ENCODE measurements around the gene KPNA6. TPM values are rescaled to one million over a fixed set of nuclear protein-coding genes. Genes with fewer than 3 reads are reported as not detected.
A peak's percentile ranks its signal among the peaks of the same experiment; 100 is the strongest.

Gene KPNA6
- total RNA-seq, 1 experiment from 2014 or later = 104 TPM

DNA sequence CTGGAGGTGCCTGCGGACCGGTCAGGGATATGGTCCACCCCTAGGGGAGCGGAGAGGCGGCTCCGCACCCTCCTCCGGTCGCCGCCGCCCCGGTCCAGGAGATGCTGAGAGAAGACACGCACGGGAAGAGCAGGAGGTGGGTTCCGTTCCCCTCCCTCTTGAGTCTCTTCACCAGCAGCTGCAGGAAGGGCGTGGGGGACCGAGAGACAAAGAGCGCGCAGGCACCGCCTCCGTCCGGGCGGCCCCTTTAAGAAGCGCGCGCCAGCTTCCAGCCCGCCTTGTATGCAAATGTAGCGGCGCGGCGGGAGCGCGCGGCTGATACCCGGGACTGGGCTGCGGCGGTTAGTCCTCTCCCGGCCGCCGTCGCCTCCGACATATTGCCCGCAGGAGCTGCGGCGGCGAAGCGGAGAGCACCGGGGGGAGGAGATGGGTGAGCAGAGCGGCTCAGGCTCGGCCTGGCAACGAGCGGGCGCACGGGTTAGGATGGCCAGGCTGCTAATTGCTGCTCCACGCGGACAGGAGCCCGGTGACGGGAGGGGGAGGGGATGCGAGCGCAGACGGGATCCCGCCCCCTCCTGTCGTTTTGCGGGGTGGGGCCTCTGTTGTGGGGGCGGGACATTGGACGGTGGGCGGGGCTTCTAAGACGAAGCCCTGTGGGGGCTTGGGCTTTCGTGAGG lies 35.1 kb upstream of the KPNA6 start, which contains the start of gene TMEM39B (continued):
- TF ChIP-seq, protein P1, sequence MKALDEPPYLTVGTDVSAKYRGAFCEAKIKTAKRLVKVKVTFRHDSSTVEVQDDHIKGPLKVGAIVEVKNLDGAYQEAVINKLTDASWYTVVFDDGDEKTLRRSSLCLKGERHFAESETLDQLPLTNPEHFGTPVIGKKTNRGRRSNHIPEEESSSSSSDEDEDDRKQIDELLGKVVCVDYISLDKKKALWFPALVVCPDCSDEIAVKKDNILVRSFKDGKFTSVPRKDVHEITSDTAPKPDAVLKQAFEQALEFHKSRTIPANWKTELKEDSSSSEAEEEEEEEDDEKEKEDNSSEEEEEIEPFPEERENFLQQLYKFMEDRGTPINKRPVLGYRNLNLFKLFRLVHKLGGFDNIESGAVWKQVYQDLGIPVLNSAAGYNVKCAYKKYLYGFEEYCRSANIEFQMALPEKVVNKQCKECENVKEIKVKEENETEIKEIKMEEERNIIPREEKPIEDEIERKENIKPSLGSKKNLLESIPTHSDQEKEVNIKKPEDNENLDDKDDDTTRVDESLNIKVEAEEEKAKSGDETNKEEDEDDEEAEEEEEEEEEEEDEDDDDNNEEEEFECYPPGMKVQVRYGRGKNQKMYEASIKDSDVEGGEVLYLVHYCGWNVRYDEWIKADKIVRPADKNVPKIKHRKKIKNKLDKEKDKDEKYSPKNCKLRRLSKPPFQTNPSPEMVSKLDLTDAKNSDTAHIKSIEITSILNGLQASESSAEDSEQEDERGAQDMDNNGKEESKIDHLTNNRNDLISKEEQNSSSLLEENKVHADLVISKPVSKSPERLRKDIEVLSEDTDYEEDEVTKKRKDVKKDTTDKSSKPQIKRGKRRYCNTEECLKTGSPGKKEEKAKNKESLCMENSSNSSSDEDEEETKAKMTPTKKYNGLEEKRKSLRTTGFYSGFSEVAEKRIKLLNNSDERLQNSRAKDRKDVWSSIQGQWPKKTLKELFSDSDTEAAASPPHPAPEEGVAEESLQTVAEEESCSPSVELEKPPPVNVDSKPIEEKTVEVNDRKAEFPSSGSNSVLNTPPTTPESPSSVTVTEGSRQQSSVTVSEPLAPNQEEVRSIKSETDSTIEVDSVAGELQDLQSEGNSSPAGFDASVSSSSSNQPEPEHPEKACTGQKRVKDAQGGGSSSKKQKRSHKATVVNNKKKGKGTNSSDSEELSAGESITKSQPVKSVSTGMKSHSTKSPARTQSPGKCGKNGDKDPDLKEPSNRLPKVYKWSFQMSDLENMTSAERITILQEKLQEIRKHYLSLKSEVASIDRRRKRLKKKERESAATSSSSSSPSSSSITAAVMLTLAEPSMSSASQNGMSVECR (CRISPR knock-in tag; IDR thresholded peaks at IDR 0.05; ENCODE audit: borderline replicate concordance) = peak; percentile 81; the same call in 1 of the 2 replicates
- TF ChIP-seq CREM (CRISPR knock-in tag; IDR thresholded peaks at IDR 0.05) (peak; percentile 78; the same call in 1 of the 2 replicates), FOXK1 (CRISPR knock-in tag; IDR thresholded peaks at IDR 0.05) (peak; percentile 56; the same call in 1 of the 2 replicates), CREB1 (CRISPR knock-in tag; IDR thresholded peaks at IDR 0.05) (0 out of 2 replicates have a peak, but pooled peaks have one; percentile 35), GABPB1 (CRISPR knock-in tag; IDR thresholded peaks at IDR 0.05) (no peak), ATF1 (CRISPR knock-in tag; IDR thresholded peaks at IDR 0.05) (peak; percentile 33; the same call in 1 of the 2 replicates), ZNF232 (CRISPR knock-in tag; IDR thresholded peaks at IDR 0.05) (peak; percentile 60; the same call in 1 of the 2 replicates)
- TF ChIP-seq, protein P2, sequence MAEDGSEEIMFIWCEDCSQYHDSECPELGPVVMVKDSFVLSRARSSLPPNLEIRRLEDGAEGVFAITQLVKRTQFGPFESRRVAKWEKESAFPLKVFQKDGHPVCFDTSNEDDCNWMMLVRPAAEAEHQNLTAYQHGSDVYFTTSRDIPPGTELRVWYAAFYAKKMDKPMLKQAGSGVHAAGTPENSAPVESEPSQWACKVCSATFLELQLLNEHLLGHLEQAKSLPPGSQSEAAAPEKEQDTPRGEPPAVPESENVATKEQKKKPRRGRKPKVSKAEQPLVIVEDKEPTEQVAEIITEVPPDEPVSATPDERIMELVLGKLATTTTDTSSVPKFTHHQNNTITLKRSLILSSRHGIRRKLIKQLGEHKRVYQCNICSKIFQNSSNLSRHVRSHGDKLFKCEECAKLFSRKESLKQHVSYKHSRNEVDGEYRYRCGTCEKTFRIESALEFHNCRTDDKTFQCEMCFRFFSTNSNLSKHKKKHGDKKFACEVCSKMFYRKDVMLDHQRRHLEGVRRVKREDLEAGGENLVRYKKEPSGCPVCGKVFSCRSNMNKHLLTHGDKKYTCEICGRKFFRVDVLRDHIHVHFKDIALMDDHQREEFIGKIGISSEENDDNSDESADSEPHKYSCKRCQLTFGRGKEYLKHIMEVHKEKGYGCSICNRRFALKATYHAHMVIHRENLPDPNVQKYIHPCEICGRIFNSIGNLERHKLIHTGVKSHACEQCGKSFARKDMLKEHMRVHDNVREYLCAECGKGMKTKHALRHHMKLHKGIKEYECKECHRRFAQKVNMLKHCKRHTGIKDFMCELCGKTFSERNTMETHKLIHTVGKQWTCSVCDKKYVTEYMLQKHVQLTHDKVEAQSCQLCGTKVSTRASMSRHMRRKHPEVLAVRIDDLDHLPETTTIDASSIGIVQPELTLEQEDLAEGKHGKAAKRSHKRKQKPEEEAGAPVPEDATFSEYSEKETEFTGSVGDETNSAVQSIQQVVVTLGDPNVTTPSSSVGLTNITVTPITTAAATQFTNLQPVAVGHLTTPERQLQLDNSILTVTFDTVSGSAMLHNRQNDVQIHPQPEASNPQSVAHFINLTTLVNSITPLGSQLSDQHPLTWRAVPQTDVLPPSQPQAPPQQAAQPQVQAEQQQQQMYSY (CRISPR knock-in tag; IDR thresholded peaks at IDR 0.05) = peak; percentile 44; the same call in 1 of the 2 replicates
- TF ChIP-seq, protein P3, sequence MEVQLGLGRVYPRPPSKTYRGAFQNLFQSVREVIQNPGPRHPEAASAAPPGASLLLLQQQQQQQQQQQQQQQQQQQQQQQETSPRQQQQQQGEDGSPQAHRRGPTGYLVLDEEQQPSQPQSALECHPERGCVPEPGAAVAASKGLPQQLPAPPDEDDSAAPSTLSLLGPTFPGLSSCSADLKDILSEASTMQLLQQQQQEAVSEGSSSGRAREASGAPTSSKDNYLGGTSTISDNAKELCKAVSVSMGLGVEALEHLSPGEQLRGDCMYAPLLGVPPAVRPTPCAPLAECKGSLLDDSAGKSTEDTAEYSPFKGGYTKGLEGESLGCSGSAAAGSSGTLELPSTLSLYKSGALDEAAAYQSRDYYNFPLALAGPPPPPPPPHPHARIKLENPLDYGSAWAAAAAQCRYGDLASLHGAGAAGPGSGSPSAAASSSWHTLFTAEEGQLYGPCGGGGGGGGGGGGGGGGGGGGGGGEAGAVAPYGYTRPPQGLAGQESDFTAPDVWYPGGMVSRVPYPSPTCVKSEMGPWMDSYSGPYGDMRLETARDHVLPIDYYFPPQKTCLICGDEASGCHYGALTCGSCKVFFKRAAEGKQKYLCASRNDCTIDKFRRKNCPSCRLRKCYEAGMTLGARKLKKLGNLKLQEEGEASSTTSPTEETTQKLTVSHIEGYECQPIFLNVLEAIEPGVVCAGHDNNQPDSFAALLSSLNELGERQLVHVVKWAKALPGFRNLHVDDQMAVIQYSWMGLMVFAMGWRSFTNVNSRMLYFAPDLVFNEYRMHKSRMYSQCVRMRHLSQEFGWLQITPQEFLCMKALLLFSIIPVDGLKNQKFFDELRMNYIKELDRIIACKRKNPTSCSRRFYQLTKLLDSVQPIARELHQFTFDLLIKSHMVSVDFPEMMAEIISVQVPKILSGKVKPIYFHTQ (CRISPR knock-in tag; IDR thresholded peaks at IDR 0.05) = no peak
- TF ChIP-seq, protein P4, sequence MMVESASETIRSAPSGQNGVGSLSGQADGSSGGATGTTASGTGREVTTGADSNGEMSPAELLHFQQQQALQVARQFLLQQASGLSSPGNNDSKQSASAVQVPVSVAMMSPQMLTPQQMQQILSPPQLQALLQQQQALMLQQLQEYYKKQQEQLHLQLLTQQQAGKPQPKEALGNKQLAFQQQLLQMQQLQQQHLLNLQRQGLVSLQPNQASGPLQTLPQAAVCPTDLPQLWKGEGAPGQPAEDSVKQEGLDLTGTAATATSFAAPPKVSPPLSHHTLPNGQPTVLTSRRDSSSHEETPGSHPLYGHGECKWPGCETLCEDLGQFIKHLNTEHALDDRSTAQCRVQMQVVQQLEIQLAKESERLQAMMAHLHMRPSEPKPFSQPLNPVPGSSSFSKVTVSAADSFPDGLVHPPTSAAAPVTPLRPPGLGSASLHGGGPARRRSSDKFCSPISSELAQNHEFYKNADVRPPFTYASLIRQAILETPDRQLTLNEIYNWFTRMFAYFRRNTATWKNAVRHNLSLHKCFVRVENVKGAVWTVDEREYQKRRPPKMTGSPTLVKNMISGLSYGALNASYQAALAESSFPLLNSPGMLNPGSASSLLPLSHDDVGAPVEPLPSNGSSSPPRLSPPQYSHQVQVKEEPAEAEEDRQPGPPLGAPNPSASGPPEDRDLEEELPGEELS (CRISPR knock-in tag; IDR thresholded peaks at IDR 0.05) = peak; percentile 84

Measured in WTC11 (cell line).